GM19240 (cell line): Measurements from ENCODE around the gene ZNF827.

Source experiments
- DNase-seq: peaks from one replicate; pipeline ENCODE4 v3.0.0; 2011; ENCODE audit warnings: low spot score; ENCODE audit not compliant: insufficient read length

The ZNF827 gene

GRCh38 chr4:145804116-145804515, 134.5 kb downstream of the ZNF827 start:
- no peak for DNase-seq

- DNase-seq: no peak
Observed at GRCh38 chr4:145799223-145799622, 139.4 kb downstream of the ZNF827 start.

GRCh38 chr4:145797278-145797677, 141.3 kb downstream of the ZNF827 start:
- DNase-seq: no peak

GRCh38 chr4:145796346-145796745, 142.3 kb downstream of the ZNF827 start:
- DNase-seq: no peak

- DNase-seq: no peak
Observed at GRCh38 chr4:145795521-145795920, 143.1 kb downstream of the ZNF827 start.

- DNase-seq: no peak
Observed at GRCh38 chr4:145792429-145792828, 146.2 kb downstream of the ZNF827 start.

- DNase-seq: no peak
Observed at GRCh38 chr4:145791988-145792387, 146.6 kb downstream of the ZNF827 start.

GRCh38 chr4:145788755-145789154, 149.9 kb downstream of the ZNF827 start:
- DNase-seq: no peak

GRCh38 chr4:145786830-145787229, 151.8 kb downstream of the ZNF827 start:
- DNase-seq: no peak

GRCh38 chr4:145786261-145786660, 152.4 kb downstream of the ZNF827 start:
- DNase-seq: no peak

- no peak for DNase-seq
Observed at GRCh38 chr4:145785391-145786008, 153.1 kb downstream of the ZNF827 start.

- DNase-seq: no peak
Observed at GRCh38 chr4:145784036-145784435, 154.6 kb downstream of the ZNF827 start.

- DNase-seq: no peak
Observed at GRCh38 chr4:145782756-145783155, 155.9 kb downstream of the ZNF827 start.

GRCh38 chr4:145781351-145781750, 157.3 kb downstream of the ZNF827 start:
- DNase-seq: no peak

GRCh38 chr4:145779319-145779801, 159.3 kb downstream of the ZNF827 start:
- DNase-seq: no peak

- DNase-seq: no peak
Observed at GRCh38 chr4:145776208-145776607, 162.4 kb downstream of the ZNF827 start.

- no peak for DNase-seq
Observed at GRCh38 chr4:145775406-145775805, 163.2 kb downstream of the ZNF827 start.

GRCh38 chr4:145774473-145774872, 164.2 kb downstream of the ZNF827 start:
- DNase-seq: no peak

- DNase-seq: peak; percentile 12
Observed at GRCh38 chr4:145773581-145774234, 164.9 kb downstream of the ZNF827 start.

GRCh38 chr4:145772347-145772746, 166.3 kb downstream of the ZNF827 start:
- no peak for DNase-seq

GRCh38 chr4:145770124-145770523, 168.5 kb downstream of the ZNF827 start:
- DNase-seq: no peak

- DNase-seq: no peak
Observed at GRCh38 chr4:145769450-145770037, 169.1 kb downstream of the ZNF827 start.

GRCh38 chr4:145766273-145766672, 172.3 kb downstream of the ZNF827 start:
- DNase-seq: no peak
